Measurements from ENCODE around the gene GCAT. TPM values are rescaled to one million over a fixed set of nuclear protein-coding genes. Genes with fewer than 3 reads are reported as not detected.

GCAT gene
- polyA plus RNA-seq, 1 donor from 2014 or later, result 13.0 TPM

DNA sequence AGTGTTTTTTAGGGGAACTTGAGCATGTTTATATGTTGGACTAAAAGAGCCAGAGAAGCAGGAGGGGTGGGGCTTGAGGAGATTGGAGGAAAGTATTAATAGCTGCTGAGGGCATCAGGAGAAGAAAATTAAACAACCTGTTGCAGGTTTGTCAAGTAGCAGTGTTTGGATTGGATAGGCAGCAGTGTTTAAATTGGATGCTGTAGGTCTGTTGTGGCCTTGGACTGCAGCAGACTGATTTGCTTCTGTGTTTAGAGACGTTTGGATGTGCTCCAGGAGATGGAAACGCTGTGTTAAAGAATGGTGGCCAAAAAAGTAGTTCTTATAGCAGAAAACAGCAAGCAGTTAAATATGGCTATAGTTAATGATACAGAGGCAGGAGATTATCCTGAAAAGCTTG lies 47.2 kb downstream of the GCAT start:
- Histone ChIP-seq H3K79me2 (replicated peaks; ENCODE audit: insufficient read depth, low read length) (peaks cover 16% of the 10 kb centered on the region), H3K27ac (ENCODE audit: low read length) (no peak overlapping the region), H2AFZ (ENCODE audit: low read depth, low read length) (no peak overlapping the region), H3K9me3 (ENCODE audit: low read length) (no peaks in the 10 kb centered on the region), H3K27me3 (ENCODE audit: insufficient read depth, low read depth, low read length) (no peaks in the 10 kb centered on the region), H3F3A (ENCODE audit: insufficient read depth, low read length, poor library complexity, severe bottlenecking) (no peaks in the 10 kb centered on the region), H3K4me3 (ENCODE audit: low read length) (no peak overlapping the region), H4K20me1 (ENCODE audit: insufficient read depth) (no peaks in the 10 kb centered on the region), H3K4me2 (ENCODE audit: low read length) (no peak overlapping the region), H3K36me3 (ENCODE audit: insufficient read depth, low read length) (no peaks in the 10 kb centered on the region), H3K9me2 (ENCODE audit: insufficient read depth, low read length) (no peaks in the 10 kb centered on the region), H3K9ac (ENCODE audit: low read length) (no peak overlapping the region)
- no peak for TF ChIP-seq RAD21 (conservative IDR thresholded peaks at IDR 0.05)
- no peak for TF ChIP-seq POLR2AphosphoS5 (IDR thresholded peaks at IDR 0.05)
- TF ChIP-seq EP300 (conservative IDR thresholded peaks at IDR 0.05; ENCODE audit: poor library complexity, severe bottlenecking), result no peak
- TF ChIP-seq TAF1 (IDR thresholded peaks at IDR 0.05; ENCODE audit: low read depth), result no peak
- TF ChIP-seq MXI1 (conservative IDR thresholded peaks at IDR 0.05; ENCODE audit: poor library complexity, severe bottlenecking), result no peak
- TF ChIP-seq EZH2 (IDR thresholded peaks at IDR 0.05; ENCODE audit: borderline replicate concordance, insufficient read depth, low read length, poor library complexity, severe bottlenecking), result no peak
- TF ChIP-seq, protein P1, sequence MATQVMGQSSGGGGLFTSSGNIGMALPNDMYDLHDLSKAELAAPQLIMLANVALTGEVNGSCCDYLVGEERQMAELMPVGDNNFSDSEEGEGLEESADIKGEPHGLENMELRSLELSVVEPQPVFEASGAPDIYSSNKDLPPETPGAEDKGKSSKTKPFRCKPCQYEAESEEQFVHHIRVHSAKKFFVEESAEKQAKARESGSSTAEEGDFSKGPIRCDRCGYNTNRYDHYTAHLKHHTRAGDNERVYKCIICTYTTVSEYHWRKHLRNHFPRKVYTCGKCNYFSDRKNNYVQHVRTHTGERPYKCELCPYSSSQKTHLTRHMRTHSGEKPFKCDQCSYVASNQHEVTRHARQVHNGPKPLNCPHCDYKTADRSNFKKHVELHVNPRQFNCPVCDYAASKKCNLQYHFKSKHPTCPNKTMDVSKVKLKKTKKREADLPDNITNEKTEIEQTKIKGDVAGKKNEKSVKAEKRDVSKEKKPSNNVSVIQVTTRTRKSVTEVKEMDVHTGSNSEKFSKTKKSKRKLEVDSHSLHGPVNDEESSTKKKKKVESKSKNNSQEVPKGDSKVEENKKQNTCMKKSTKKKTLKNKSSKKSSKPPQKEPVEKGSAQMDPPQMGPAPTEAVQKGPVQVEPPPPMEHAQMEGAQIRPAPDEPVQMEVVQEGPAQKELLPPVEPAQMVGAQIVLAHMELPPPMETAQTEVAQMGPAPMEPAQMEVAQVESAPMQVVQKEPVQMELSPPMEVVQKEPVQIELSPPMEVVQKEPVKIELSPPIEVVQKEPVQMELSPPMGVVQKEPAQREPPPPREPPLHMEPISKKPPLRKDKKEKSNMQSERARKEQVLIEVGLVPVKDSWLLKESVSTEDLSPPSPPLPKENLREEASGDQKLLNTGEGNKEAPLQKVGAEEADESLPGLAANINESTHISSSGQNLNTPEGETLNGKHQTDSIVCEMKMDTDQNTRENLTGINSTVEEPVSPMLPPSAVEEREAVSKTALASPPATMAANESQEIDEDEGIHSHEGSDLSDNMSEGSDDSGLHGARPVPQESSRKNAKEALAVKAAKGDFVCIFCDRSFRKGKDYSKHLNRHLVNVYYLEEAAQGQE (IDR thresholded peaks at IDR 0.05; ENCODE audit: borderline replicate concordance), result no peak
- no peak for TF ChIP-seq SMC3 (conservative IDR thresholded peaks at IDR 0.05; ENCODE audit: poor library complexity)
- TF ChIP-seq, protein P2, sequence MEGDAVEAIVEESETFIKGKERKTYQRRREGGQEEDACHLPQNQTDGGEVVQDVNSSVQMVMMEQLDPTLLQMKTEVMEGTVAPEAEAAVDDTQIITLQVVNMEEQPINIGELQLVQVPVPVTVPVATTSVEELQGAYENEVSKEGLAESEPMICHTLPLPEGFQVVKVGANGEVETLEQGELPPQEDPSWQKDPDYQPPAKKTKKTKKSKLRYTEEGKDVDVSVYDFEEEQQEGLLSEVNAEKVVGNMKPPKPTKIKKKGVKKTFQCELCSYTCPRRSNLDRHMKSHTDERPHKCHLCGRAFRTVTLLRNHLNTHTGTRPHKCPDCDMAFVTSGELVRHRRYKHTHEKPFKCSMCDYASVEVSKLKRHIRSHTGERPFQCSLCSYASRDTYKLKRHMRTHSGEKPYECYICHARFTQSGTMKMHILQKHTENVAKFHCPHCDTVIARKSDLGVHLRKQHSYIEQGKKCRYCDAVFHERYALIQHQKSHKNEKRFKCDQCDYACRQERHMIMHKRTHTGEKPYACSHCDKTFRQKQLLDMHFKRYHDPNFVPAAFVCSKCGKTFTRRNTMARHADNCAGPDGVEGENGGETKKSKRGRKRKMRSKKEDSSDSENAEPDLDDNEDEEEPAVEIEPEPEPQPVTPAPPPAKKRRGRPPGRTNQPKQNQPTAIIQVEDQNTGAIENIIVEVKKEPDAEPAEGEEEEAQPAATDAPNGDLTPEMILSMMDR (IDR thresholded peaks at IDR 0.05; ENCODE audit: poor library complexity, severe bottlenecking), result no peak

- Histone ChIP-seq H4K20me1 (ENCODE audit: insufficient read depth) (no peaks in the 10 kb centered on the region), H3K79me2 (replicated peaks; ENCODE audit: insufficient read depth, low read length) (peaks cover 11% of the 10 kb centered on the region), H3K4me3 (ENCODE audit: low read length) (no peak overlapping the region)
Measured at GRCh38 chr22:37855462-37855861, 47.7 kb downstream of the GCAT start.

More at GRCh38 chr22:37855462-37855861, 47.7 kb downstream of the GCAT start:
- Histone ChIP-seq H3F3A (ENCODE audit: insufficient read depth, low read length, poor library complexity, severe bottlenecking) (no peaks in the 10 kb centered on the region), H3K36me3 (ENCODE audit: insufficient read depth, low read length) (no peaks in the 10 kb centered on the region), H2AFZ (ENCODE audit: low read depth, low read length) (no peak overlapping the region), H3K27ac (ENCODE audit: low read length) (no peak overlapping the region), H3K9ac (ENCODE audit: low read length) (no peak overlapping the region), H3K27me3 (ENCODE audit: insufficient read depth, low read depth, low read length) (no peaks in the 10 kb centered on the region), H3K9me2 (ENCODE audit: insufficient read depth, low read length) (no peaks in the 10 kb centered on the region), H3K9me3 (ENCODE audit: low read length) (no peaks in the 10 kb centered on the region), H3K4me2 (ENCODE audit: low read length) (no peak overlapping the region)
- TF ChIP-seq RAD21 (conservative IDR thresholded peaks at IDR 0.05) (no peak), EZH2 (IDR thresholded peaks at IDR 0.05; ENCODE audit: borderline replicate concordance, insufficient read depth, low read length, poor library complexity, severe bottlenecking) (no peak), POLR2AphosphoS5 (IDR thresholded peaks at IDR 0.05) (no peak), EP300 (conservative IDR thresholded peaks at IDR 0.05; ENCODE audit: poor library complexity, severe bottlenecking) (no peak), TAF1 (IDR thresholded peaks at IDR 0.05; ENCODE audit: low read depth) (no peak)
- TF ChIP-seq, protein P1 (IDR thresholded peaks at IDR 0.05; ENCODE audit: borderline replicate concordance), result no peak
- TF ChIP-seq, protein P2 (IDR thresholded peaks at IDR 0.05; ENCODE audit: poor library complexity, severe bottlenecking), result no peak

All from neural cell (in vitro differentiated cells).